IPS-18a (cell line): ENCODE data around the gene SYT5.

ENCODE experiments used
- H3K27ac ChIP-seq: one replicate; pipeline ENCODE4 v1.5.1; 2013; ENCODE audit warnings: low read length
- H3K27me3 ChIP-seq: one replicate; pipeline ENCODE4 v1.6.1; 2013; ENCODE audit warnings: mild to moderate bottlenecking, low read length; ENCODE audit not compliant: control insufficient read depth, insufficient read depth
- H3K36me3 ChIP-seq: one replicate; pipeline ENCODE4 v1.6.1; 2013; ENCODE audit warnings: low read depth, low read length; ENCODE audit not compliant: control insufficient read depth
- H3K4me1 ChIP-seq: one replicate; pipeline ENCODE4 v1.6.1; 2013; ENCODE audit warnings: low read depth, low read length; ENCODE audit not compliant: control insufficient read depth
- H3K4me3 ChIP-seq: one replicate; pipeline ENCODE4 v1.5.1; 2013; ENCODE audit warnings: low read length
- H3K9ac ChIP-seq: one replicate; pipeline ENCODE4 v1.6.1; 2013; ENCODE audit warnings: mild to moderate bottlenecking, low read length, moderate library complexity
- H3K9me3 ChIP-seq: one replicate; pipeline ENCODE4 v1.6.1; 2013; ENCODE audit warnings: low read depth, low read length; ENCODE audit not compliant: control insufficient read depth

SYT5 gene

DNA sequence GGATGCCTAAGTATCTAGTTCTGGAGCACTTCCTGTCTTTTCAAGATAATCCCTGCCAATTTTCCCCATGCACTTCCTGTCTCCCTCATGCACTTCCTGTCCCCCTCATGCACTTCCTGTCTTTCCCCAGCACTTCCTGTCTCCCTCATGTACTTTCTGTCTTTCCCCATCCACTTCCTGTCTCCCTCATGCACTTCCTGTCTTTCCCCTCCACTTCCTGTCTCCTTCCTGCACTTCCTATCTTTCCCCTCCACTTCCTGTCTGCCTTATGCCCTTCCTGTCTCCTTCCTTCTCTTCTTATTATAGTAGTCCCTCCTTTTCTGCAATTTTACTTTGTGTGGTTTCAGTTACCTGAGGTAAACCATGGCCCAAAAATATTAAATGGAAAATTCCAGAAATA lies 28.1 kb downstream of the SYT5 start:
- peaks cover 3% of the 10 kb centered on the region for H3K36me3 ChIP-seq
- H3K4me3 ChIP-seq: no peak overlapping the region
- peaks cover 22% of the 10 kb centered on the region for H3K4me1 ChIP-seq
- H3K9me3 ChIP-seq: no peaks in the 10 kb centered on the region
- no peak overlapping the region for H3K27ac ChIP-seq
- H3K9ac ChIP-seq: no peak overlapping the region
- H3K27me3 ChIP-seq: no peaks in the 10 kb centered on the region

DNA sequence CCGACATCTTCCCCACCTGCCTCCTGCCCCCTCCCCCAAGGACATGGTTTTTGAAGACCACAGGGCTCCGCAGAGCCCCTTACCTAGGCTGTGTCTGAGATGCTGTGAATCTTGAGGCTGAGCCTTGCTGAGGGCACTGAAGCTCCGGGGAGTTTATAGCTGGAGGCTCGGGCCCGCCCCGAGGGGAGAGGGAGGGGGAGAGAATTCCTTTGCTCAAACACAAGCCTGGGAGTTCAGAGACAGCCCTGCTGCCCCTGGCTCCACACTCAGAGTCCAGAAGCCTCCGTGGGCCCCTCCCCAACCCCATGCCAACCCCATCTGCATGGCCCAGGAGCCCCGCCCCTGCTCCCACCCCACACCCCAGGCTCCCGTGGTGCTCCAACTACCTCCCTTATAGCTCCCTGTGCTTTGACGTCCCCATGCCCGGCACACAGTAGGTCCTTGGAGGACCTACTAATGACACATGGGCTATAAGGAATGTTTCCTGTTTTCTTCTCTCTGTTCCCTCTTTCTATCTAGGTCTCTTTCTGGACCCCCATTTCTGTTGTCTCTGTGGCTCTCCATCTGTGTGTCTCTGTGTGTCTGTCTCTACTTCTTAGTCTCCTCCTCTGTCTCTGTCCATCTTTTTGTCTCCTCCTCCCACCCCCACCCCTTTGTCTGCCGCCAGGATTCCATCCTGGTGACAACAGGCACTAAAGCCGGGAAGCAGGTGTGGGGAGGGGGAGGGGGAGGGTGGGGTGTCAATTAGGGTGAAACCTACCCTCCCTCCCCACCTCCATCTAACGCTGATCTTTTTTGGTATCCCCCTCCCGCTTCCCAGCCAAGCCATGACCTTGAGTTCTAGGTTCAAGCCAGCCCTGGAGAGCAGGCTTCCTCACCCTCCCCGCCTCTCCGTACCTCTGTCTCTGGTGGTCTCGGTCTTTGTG lies 30.7 kb downstream of the SYT5 start, which contains the start of gene TNNT1:
Gene TNNT1, minus strand, starts transcription at position 129 of the 926 bp plus-strand sequence. CDS start 2,049 bp downstream, outside the sequence.
- peaks cover 22% of the 10 kb centered on the region for H3K4me1 ChIP-seq
- peaks cover 3% of the 10 kb centered on the region for H3K36me3 ChIP-seq
- no peaks in the 10 kb centered on the region for H3K27me3 ChIP-seq
- H3K9ac ChIP-seq: no peak within 1 kb of the TSS
- H3K9me3 ChIP-seq: no peaks in the 10 kb centered on the region
- H3K27ac ChIP-seq: no peak within 1 kb of the TSS
- peak within 1 kb of the TSS; percentile 29 for H3K4me3 ChIP-seq

DNA sequence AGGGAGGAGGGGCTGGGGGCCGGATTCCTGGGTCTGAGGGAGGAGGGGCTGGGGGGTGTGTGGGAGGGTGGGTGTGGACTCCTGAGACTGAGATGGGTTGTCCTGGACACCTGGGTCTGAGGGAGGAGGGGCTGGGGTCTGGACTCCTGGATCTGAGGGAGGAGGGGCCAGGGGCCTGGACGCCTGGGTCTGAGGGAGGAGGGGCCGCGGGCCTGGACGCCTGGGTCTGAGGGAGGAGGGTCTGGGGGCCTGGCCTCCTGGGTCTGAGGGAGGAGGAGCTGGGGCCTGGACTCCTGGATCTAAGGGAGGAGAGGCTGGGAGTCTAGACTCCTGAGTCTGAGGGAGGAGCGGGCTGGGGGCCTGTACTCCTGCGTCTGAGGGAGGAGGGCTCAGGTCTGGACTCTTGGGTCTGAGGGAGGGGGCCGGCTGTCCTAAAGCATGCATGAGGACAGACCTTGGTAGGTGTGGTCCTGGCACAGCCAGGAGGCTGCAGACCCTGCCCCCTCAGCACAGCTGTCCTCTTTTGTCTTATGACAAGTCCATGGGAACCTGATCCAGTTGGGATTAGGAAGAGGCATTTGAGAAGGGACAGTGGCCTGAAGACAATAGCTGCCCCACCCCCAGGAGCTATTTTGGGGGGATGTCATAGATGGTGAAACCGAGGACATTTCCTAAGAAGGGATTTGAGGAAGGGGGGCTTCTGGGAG lies 32.4 kb downstream of the SYT5 start:
- no peak overlapping the region for H3K9ac ChIP-seq
- H3K4me3 ChIP-seq: no peak overlapping the region
- H3K4me1 ChIP-seq: peaks cover 22% of the 10 kb centered on the region

DNA sequence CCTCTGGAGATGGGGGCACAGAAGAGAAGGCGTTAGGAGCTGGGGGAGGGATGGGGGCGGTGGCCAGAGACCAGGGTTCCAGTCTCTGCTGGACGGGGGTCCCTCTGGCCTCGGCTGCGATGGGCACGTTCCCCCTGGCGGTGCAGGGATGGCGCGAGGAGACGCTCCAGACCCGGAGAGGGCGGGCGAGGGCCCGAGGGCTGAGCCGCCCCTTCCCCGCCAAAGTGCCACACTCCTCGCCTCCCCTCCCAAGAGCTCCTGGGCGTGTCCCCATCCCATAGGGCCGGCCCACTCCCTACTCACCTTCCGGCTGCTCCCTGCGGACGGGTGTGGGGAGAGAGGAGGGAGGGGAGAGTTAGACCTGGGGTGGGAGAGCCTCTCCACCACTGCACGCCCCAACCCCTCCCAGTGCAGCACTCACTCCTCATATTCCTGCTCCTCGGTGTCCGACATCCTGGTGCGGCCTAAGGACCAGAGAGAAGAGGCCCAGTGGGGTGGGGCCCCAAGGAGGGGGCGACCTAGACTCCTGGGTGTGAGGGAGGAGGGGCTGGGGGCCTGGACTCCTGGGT lies 33.3 kb downstream of the SYT5 start:
- Histone ChIP-seq H3K4me1 (peaks cover 22% of the 10 kb centered on the region), H3K36me3 (peaks cover 3% of the 10 kb centered on the region), H3K9me3 (no peaks in the 10 kb centered on the region), H3K27me3 (no peaks in the 10 kb centered on the region), H3K9ac (no peak overlapping the region), H3K27ac (no peak overlapping the region), H3K4me3 (peak overlapping the region; percentile 48)

More for the DNA sequence above, 32.4 kb downstream of the SYT5 start:
- Histone ChIP-seq H3K9me3 (no peaks in the 10 kb centered on the region), H3K27ac (no peak overlapping the region), H3K27me3 (no peaks in the 10 kb centered on the region), H3K36me3 (peaks cover 3% of the 10 kb centered on the region)

DNA sequence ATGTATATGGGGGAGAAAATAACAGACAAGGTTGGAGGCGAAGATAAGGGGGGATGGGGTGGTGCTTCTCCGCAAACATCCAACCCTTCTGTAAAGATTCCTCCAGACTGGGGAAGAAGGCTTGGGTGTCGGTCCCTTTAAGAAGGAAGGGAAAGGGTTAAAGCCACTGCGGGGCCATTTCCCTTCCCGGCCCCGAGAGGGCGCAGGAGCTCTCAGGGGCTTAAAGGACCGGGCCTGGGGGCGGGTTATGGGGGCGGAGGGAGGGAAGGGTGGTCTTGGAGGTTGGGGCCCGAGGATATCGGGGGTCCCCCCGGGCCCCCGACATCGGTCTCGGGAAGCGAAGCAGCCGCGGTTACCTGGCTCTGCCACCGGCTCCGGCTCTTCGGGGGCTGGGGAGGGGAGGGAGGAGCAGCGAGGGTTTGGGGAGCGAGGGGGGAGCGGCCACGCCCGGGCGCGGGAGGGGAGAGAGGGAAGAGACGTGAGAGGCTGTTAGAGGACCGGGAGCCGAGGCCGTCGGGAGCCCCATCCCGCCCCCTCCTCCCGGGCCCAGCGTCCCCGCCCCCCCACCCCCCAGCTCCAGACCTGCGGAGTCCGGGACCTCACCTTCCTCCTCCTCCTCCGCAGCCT lies 33.9 kb downstream of the SYT5 start:
- Histone ChIP-seq H3K9me3 (no peaks in the 10 kb centered on the region), H3K9ac (no peak overlapping the region), H3K27me3 (no peaks in the 10 kb centered on the region), H3K4me1 (peaks cover 22% of the 10 kb centered on the region), H3K4me3 (peak overlapping the region; percentile 62), H3K27ac (no peak overlapping the region), H3K36me3 (peaks cover 3% of the 10 kb centered on the region)

DNA sequence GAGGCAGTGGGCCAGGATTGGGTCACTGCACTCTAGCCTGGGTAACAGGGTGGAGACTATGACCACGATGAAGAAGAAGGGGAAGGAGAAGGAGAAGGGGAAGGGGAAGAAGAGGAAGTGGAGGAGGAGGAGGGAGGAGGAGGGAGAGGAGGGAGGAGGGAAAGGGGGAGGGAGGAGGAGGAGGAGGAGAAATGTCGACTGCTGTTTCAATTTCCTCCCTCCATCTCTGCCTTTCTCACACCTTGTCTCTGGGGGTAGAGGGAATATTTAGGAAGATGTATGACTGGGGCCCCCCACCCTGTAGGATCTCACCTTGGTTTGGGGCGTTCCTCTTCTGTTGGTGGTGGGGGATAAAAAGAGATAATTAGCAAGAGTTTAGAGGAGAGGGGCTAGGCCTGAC lies 34.9 kb downstream of the SYT5 start:
- Histone ChIP-seq H3K4me1 (peaks cover 26% of the 10 kb centered on the region), H3K27ac (no peak overlapping the region), H3K27me3 (no peaks in the 10 kb centered on the region), H3K4me3 (no peak overlapping the region), H3K9me3 (no peaks in the 10 kb centered on the region), H3K36me3 (no peaks in the 10 kb centered on the region), H3K9ac (no peak overlapping the region)

DNA sequence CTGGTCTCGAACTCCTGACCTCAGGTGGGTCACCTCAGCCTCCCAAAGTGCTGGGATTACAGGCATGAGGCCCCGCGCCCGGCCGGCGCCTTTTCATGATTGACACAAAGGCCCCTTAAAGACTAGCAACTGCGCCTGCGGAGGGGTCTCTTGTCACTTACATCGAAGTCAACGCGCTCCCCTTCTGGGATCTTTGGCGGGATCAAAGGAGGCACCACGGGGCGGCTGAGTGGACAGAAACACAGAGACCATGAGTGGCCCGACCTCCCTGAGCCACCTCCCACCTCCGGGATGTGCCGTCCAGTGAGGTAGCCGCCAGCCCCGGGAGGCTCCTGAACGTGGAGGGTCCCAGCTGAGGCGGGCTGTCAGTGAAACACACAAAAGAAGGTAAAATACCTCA lies 38.4 kb downstream of the SYT5 start:
- Histone ChIP-seq H3K4me1 (peaks cover 4% of the 10 kb centered on the region), H3K4me3 (peak overlapping the region; percentile 16), H3K27me3 (no peaks in the 10 kb centered on the region), H3K9ac (no peak overlapping the region), H3K9me3 (no peaks in the 10 kb centered on the region), H3K27ac (no peak overlapping the region), H3K36me3 (no peaks in the 10 kb centered on the region)

DNA sequence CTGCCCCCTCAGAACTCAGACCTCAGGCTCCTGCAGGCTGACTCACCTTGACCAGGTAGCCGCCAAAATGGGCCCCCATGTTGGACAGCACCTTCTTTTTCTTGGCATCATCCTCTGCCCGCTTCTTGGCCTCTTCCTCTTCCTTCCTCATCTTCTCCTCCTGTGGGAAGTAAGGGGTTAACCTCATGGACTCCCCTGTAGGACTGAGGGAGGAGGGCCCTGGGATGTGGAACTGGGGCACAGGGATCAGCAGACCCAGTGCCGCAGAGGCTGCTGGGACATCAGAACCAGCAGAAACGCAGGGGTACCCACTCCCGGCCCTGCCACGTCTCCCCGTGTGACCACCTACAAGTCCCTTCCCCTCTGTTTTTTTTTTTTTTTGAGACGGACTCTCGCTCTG lies 42.2 kb downstream of the SYT5 start:
- Histone ChIP-seq H3K4me3 (no peak overlapping the region), H3K9me3 (no peaks in the 10 kb centered on the region), H3K9ac (no peak overlapping the region), H3K4me1 (peaks cover 4% of the 10 kb centered on the region), H3K27ac (no peak overlapping the region), H3K36me3 (no peaks in the 10 kb centered on the region), H3K27me3 (no peaks in the 10 kb centered on the region)

DNA sequence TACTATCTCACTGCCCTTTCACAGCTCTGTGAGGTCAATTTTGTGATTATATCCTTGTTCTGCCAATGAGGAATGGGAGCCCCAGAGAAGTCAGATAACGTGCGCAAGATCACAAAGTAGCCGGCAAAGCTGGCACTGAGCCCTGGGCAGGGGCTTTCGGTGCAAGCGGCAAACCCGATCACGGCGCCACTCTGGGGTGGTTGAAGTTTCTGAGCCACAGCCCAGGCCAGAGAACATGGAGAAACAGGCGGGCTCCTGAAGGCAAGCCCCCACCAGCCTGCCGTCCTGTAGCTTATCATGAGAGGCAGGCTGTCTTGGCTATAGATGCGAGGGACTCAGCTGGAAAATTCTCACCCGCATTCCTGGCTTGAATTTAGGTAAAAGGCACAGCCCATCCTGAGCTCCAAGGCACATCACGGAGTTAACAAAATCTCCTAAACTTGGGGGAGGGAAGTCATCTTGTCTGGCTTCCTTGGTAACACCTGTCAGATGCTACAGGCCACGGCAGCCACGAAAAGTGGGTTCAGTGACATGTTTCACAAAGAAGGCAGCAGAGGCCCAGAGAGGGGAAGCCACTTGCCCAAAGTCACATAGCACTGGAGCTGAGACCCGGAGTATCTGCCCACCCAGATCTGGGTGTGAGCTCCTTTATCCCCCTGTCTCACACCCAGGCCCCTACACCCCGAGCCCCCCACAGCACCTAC lies 43.5 kb downstream of the SYT5 start:
- H3K9me3 ChIP-seq: no peaks in the 10 kb centered on the region
- no peaks in the 10 kb centered on the region for H3K27me3 ChIP-seq
- H3K36me3 ChIP-seq: no peaks in the 10 kb centered on the region
- no peak overlapping the region for H3K4me3 ChIP-seq
- H3K9ac ChIP-seq: no peak overlapping the region
- peaks cover 4% of the 10 kb centered on the region for H3K4me1 ChIP-seq
- no peak overlapping the region for H3K27ac ChIP-seq

DNA sequence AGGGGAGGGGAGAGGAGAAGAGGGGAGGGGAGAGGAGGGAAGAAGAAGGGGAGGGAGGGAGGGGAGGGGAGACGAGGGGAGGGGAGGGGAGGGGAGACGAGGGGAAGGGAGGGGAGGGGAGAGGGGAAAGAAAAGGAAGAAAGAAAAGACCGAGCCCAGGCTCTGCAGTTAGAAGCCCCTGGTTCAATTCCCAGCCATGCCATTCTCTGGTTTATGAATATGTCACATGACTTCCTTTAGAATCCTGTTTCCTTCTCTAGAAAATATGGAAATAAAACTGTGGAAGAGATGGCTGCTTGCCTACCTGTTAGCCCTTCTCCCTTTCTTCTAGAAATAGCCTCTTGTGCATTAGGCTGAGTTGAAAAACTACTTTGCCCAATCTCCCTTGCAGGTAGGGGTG lies 45.4 kb downstream of the SYT5 start:
- Histone ChIP-seq H3K4me1 (no peaks in the 10 kb centered on the region), H3K9me3 (no peaks in the 10 kb centered on the region), H3K36me3 (no peaks in the 10 kb centered on the region), H3K4me3 (no peak overlapping the region), H3K9ac (no peak overlapping the region), H3K27me3 (no peaks in the 10 kb centered on the region), H3K27ac (no peak overlapping the region)
